Adipocyte (in vitro differentiated cells): Measurements from ENCODE around the gene COX7A1.
"Not testable (repeated sequence)": the region's sequence is repeated elsewhere in the genome, so short reads cannot be mapped to it uniquely, and the experiment has no call there.

Experiments
- DNase-seq: peaks from one replicate; pipeline ENCODE4 v3.0.0-alpha.2; 2015; ENCODE audit warnings: low read depth
- H3K27me3 ChIP-seq: replicated peaks from 2 replicates; pipeline ENCODE4 v1.7.0; 2013; ENCODE audit warnings: mild to moderate bottlenecking, low read length, moderate library complexity; ENCODE audit not compliant: control insufficient read depth, insufficient read depth
- H3K36me3 ChIP-seq: 2 replicates; pipeline ENCODE4 v1.7.0; 2013; ENCODE audit warnings: low read length, mild to moderate bottlenecking, moderate library complexity; ENCODE audit not compliant: control insufficient read depth, insufficient read depth, severe bottlenecking
- H3K4me1 ChIP-seq: 2 replicates; pipeline ENCODE4 v1.7.0; 2013; ENCODE audit warnings: mild to moderate bottlenecking, low read length, moderate library complexity; ENCODE audit not compliant: control insufficient read depth, insufficient read depth
- H3K4me3 ChIP-seq: 2 replicates; pipeline ENCODE4 v1.7.0; 2013; ENCODE audit warnings: mild to moderate bottlenecking, low read length, moderate library complexity
- H3K9ac ChIP-seq: 2 replicates; pipeline ENCODE4 v1.7.0; 2013; ENCODE audit warnings: mild to moderate bottlenecking, low read length, moderate library complexity
- H3K9me3 ChIP-seq: 2 replicates; pipeline ENCODE4 v1.7.0; 2013; ENCODE audit warnings: mild to moderate bottlenecking, low read length, moderate library complexity; ENCODE audit not compliant: control insufficient read depth

Gene COX7A1

DNA sequence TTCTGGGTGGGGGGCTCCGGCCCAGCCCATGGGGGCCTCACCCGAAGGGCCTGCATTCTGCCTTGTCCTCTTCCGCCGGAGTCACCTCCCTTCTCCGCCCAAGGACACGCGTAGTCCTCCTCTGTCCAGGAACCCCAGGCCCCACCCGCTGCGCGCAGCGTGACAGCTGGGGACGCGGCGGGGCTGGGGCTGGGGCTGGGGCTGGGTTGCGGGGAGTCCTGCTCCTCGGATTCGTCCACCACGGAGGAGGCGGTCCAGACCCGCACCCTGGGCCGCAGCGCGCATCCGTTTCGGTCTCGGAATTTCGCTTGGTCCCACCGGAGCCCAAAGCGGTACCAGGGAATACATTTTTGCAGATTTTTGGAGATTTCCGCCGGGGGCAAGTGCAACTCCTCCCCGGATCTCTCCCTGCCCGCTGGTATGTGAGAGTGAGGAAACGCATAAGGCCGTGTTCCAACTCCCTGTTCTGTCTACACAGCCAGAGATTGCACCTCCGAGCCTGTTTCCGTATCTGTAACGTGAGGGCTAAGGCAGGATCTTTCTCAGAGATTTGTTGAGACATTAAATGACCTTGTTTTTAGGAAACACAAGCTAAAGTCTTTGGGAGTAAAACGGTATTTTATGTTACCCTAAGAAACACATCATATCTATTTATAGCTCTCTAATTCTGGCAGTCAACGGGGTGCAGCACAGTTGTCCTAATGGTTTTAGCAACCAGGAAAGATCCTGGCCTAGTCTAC is at the start of gene COX7A1:
TSS of gene COX7A1 (minus strand) at position 96 of the 740 bp plus-strand sequence. CDS start at position 56, 40 bp downstream.
- H3K4me3 ChIP-seq, result peak within 1 kb of the TSS; percentile 89
- H3K27me3 ChIP-seq, result no peaks in the 10 kb centered on the region
- peaks cover 22% of the 10 kb centered on the region for H3K36me3 ChIP-seq
- H3K9ac ChIP-seq, result peak within 1 kb of the TSS; percentile 97
- peaks cover 13% of the 10 kb centered on the region for H3K4me1 ChIP-seq
- no peaks in the 10 kb centered on the region for H3K9me3 ChIP-seq
- no peak for DNase-seq

DNA sequence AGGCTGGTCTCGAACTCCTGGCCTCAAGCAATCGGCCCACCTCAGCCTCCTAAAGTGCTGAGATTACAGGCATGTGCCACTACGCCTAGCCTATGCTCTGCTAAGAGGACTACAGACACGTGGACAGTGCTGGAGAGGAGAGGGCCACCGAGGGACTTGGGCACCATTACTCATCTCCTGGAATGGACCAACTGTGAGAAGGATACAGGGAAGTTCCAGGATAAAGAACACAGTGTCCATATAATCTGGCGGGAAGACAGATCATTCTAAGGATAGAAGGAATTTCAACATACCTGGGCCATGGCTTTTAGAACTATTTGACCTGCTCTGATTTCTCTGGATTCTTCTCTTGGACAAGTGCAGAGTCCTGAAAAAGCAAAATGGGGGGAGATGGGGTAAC is 49.4 kb upstream of the COX7A1 start:
- Histone ChIP-seq H3K9ac (no peak overlapping the region), H3K9me3 (no peaks in the 10 kb centered on the region), H3K36me3 (peaks cover 2% of the 10 kb centered on the region), H3K4me1 (no peaks in the 10 kb centered on the region), H3K27me3 (no peaks in the 10 kb centered on the region), H3K4me3 (no peak overlapping the region)
- no peak for DNase-seq

DNA sequence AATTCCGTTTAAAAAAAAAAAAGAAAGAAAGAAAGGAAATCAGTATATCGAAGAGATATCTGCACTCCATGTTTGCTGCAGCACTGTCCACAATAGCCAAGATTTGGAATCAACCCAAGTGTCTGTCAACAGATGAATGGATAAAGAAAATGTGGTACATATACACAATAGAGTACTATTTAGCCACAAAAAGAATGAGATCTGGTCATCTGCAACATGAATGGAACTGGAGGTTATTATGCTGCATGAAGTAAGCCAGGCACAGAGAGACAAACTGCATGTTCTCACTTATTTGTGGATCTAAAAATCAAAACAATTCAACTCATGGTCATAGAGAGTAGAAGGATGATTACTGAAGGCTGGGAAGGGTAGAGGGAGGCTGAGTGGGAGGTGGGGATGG is 45.9 kb upstream of the COX7A1 start:
- Histone ChIP-seq H3K4me3 (no peak overlapping the region), H3K4me1 (no peaks in the 10 kb centered on the region), H3K36me3 (peaks cover 15% of the 10 kb centered on the region), H3K9me3 (no peaks in the 10 kb centered on the region), H3K27me3 (no peaks in the 10 kb centered on the region), H3K9ac (no peak overlapping the region)
- no peak for DNase-seq

DNA sequence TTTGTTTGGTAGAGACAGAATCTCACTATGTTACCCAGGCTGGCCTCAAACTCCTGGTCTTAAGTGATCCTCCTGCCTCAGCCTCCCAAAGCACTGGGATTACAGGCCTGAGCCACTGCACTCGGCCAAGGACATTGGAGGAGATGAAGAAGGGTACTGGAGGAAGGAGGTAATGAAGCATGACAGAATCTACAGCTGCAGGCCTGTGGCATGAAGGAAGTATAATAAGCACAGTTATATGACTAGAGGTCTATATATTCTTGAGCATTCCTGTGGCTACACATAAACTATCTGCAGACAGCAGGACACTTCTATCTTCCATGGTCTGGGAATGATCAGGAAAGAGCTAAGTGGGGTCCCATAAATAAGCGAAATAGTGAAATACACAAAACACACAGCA is 44.0 kb upstream of the COX7A1 start:
- no peak for DNase-seq
- H3K4me3 ChIP-seq, result no peak overlapping the region
- H3K9me3 ChIP-seq, result no peaks in the 10 kb centered on the region
- peaks cover 15% of the 10 kb centered on the region for H3K36me3 ChIP-seq
- H3K4me1 ChIP-seq, result no peaks in the 10 kb centered on the region
- no peaks in the 10 kb centered on the region for H3K27me3 ChIP-seq
- no peak overlapping the region for H3K9ac ChIP-seq

DNA sequence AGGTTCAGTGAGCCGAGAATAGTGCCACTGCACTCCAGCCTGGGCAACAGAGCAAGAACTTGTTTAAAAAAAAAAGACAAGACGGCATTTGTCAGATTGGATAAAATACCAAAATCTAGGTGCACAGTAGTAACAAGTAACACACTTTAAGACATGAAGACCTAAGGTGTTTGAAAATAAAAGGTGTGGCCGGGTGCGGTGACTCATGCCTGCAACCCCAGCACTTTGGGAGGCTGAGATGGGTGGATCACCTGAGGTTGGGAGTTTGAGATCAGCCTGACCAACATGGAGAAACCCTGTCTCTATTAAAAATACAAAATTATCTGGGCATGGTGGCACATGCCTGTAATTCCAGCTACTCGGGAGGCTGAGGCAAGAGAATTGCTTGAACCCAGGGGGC is 34.5 kb upstream of the COX7A1 start:
- H3K4me3 ChIP-seq, H3K9ac ChIP-seq, H3K9me3 ChIP-seq, DNase-seq, H3K4me1 ChIP-seq, H3K27me3 ChIP-seq: not testable (repeated sequence)
- H3K36me3 ChIP-seq, result peaks cover 14% of the 10 kb centered on the region

DNA sequence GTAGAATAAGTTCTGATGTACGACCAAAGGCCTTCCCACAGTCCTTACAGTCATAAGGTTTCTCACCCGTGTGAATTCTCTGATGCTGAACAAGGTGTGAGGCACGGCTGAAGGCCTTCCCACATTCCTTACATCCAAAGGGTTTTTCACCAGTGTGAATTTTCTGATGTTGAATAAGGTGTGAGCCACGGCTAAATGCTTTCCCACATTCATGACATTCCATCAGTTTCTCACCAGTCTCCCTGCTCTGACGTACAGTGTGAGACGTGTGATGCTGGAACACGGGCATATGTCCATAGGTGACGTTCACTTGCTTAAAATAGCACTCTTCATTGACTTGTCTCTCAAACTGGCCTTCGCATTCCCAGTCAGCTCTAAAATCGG is 31.0 kb upstream of the COX7A1 start:
- Histone ChIP-seq H3K9ac (no peak overlapping the region), H3K27me3 (no peaks in the 10 kb centered on the region), H3K36me3 (peaks cover 14% of the 10 kb centered on the region), H3K4me3 (no peak overlapping the region), H3K4me1 (no peaks in the 10 kb centered on the region), H3K9me3 (no peaks in the 10 kb centered on the region)
- no peak for DNase-seq

DNA sequence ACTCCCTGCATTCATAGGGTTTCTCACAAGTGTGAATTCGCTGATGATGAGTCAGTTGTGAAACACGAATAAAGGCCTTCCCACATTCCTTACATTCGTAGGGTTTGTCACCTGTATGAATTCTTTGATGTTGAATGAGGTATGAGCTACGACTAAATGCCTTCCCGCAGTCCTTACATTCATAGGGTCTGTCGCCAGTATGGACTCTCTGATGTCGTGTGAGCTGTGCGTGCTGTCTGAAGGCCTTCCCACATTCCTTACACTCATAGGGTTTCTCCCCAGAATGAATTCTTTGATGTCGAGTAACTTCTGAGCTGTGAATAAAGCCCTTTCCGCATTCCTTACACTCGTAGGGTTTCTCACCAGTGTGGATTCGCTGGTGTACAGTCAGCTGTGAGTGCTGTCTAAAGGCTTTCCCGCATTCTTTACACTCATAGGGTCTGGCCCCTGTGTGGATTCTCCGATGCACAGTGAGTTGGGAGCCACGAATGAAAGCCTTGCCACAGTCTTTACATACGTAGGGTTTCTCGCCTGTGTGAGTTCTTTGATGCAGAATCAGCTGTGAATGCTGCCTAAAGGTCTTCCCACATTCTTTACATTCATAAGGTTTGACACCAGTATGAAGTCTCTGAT is 30.5 kb upstream of the COX7A1 start:
- no peaks in the 10 kb centered on the region for H3K4me1 ChIP-seq
- peaks cover 14% of the 10 kb centered on the region for H3K36me3 ChIP-seq
- H3K9me3 ChIP-seq, result no peaks in the 10 kb centered on the region
- DNase-seq, result no peak
- no peak overlapping the region for H3K4me3 ChIP-seq
- no peak overlapping the region for H3K9ac ChIP-seq
- H3K27me3 ChIP-seq, result no peaks in the 10 kb centered on the region

DNA sequence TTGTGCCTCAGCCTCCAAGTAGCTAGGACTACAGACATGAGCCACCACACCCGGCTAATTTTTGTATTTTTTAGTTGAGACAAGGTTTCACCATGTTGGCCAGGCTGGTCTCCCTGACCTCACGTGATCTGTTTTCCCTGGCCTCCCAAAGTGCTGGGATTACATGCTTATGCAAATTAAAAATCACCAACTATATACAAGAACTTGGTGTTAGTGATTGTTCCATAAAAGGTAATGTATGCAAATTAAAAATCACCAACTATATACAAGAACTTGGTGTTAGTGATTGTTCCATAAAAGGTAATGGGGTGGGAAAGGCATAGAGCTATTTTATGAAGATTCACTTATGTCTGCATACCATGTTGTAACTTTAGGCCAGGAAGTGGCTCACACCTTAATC is 26.8 kb upstream of the COX7A1 start:
- H3K9me3 ChIP-seq, H3K4me3 ChIP-seq, H3K9ac ChIP-seq, H3K4me1 ChIP-seq, DNase-seq, H3K27me3 ChIP-seq: not testable (repeated sequence)
- peaks cover 14% of the 10 kb centered on the region for H3K36me3 ChIP-seq

DNA sequence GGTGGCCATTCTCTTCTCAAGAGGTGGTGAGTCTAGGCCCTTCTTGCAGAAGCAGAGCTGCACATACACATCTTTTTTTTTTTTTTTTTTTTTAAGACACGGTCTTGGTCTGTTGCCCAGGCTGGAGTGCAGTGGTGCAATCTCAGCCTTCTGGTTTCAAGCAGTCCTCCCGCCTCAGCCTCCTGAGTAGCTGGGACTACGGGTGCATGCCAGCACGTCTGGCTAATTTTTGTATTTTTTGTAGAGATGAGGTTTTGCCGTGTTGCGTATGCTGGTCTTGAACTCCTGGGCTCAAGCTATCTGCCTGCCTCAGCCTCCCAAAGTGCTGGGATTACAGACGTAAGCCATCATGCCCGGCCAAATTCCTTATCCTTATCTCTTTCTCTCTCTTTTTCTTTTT is 21.6 kb upstream of the COX7A1 start:
- H3K27me3 ChIP-seq, H3K36me3 ChIP-seq, H3K4me1 ChIP-seq, H3K9me3 ChIP-seq, H3K4me3 ChIP-seq, DNase-seq, H3K9ac ChIP-seq: not testable (repeated sequence)

DNA sequence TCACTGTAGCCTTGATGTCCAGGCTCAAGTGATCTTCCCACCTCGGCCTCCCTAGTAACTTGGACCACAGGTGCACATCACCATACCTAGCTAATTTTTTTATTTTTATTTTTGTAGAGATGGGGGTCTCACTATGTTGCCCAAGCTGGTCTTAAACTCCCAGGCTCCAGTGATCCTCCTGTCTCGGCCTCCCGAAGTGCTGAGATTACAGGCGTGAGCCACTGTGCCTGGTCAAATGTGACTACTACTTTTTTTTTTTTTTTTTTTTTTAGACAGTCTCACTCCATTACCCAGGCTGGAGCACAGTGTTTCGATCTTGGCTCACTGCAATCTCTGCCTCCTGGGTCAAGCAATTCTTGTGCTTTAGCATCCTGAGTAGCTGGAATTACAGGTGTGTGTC is 20.6 kb upstream of the COX7A1 start:
- no peak overlapping the region for H3K4me3 ChIP-seq
- DNase-seq, result no peak
- H3K9me3 ChIP-seq, result no peaks in the 10 kb centered on the region
- H3K27me3 ChIP-seq, result no peaks in the 10 kb centered on the region
- H3K4me1 ChIP-seq, result no peaks in the 10 kb centered on the region
- no peak overlapping the region for H3K9ac ChIP-seq
- no peaks in the 10 kb centered on the region for H3K36me3 ChIP-seq

DNA sequence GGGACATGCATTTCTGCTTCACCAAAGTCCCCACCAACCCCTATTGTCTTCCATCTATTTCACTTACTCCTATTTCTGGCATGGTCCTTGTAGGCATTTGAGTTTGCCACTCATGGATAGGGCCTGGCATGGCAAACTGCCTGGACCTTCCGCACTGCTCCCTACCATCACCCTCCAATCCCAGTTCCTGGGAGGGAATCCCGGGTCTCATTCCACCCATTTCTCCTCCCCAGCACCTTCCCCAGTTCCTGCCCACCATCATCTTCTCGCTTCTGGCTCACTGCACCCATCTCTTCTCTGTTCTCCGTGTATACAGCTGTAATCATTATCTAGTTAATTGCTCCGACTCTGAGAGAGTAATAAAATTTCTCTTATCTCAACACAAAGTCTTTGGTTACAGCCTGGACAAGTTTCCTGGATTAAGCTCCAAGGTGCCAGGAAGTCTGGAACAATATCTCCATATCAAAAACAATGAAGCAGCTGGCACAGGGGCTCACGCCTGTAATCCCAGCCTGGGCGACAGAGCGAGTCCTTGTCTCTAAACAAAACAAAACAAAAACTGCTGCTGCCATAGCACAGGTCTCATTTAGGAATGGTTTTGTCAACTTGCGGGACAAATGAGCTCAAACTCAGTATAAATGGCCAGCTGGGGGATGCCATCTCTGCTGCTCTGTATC is 17.0 kb upstream of the COX7A1 start:
- Histone ChIP-seq H3K27me3 (no peaks in the 10 kb centered on the region), H3K9ac (no peak overlapping the region), H3K36me3 (peaks cover 3% of the 10 kb centered on the region), H3K4me3 (no peak overlapping the region), H3K9me3 (no peaks in the 10 kb centered on the region), H3K4me1 (no peaks in the 10 kb centered on the region)
- DNase-seq, result no peak
